WTC11 (cell line): ENCODE results near the gene SPOCD1. TPM values are rescaled to one million over a fixed set of nuclear protein-coding genes. Genes with fewer than 3 reads are reported as not detected.

Experiments
- ATAC-seq: fragments of 200-7000 bp; cut with Tn5 transposase; 2 replicates; pipeline ENCODE4 v1.10.0; 2021; ENCODE audit warnings: mild to moderate bottlenecking, moderate library complexity
- CTCF ChIA-PET: fragments of 300-600 bp; sonication (Branson Sonifier 250); formaldehyde crosslinking; loops from one replicate; lab custom pipeline; 2021; ENCODE audit warnings: antibody characterized with exemption; lab: Charles Lee
- POLR2A ChIA-PET: fragments of 350-600 bp; sonication (Branson Sonifier 250); formaldehyde crosslinking; loops from one replicate; lab custom pipeline; 2021; ENCODE audit warnings: antibody characterized with exemption; lab: Charles Lee
- DNase-seq: peaks from one replicate; pipeline ENCODE4 v3.0.0; 2021; ENCODE audit warnings: low spot score
- H3K27ac Mint-ChIP-seq: 2 replicates; pipeline ENCODE4 v1.8.0; 2021; ENCODE audit warnings: mixed read lengths
- H3K27me3 Mint-ChIP-seq: 2 replicates; pipeline ENCODE4 v1.8.0; 2021; ENCODE audit warnings: low read depth, mild to moderate bottlenecking, moderate library complexity, mixed read lengths
- H3K36me3 Mint-ChIP-seq: 2 replicates; pipeline ENCODE4 v1.8.0; 2021; ENCODE audit warnings: mixed read lengths
- H3K4me1 Mint-ChIP-seq: 2 replicates; pipeline ENCODE4 v1.8.0; 2022; ENCODE audit warnings: mixed read lengths
- H3K4me3 Mint-ChIP-seq: 2 replicates; pipeline ENCODE4 v1.8.0; 2021; ENCODE audit warnings: mild to moderate bottlenecking, moderate library complexity, mixed read lengths
- H3K9me3 Mint-ChIP-seq: 2 replicates; pipeline ENCODE4 v1.8.0; 2021; ENCODE audit warnings: mixed read lengths
- CREB1 ChIP-seq: sonication (generic); formaldehyde crosslinking; IDR thresholded peaks from 2 replicates; pipeline ENCODE4 v1.8.0; 2023; ENCODE audit warnings: mild to moderate bottlenecking, missing genetic modification reagents
- ERG ChIP-seq: fragments of 250-450 bp; sonication (Bioruptor Pico); IDR thresholded peaks from 2 replicates; pipeline ENCODE4 v1.8.0; 2021; ENCODE audit warnings: mild to moderate bottlenecking
- FOXJ3 ChIP-seq: sonication (generic); formaldehyde crosslinking; IDR thresholded peaks from 2 replicates; pipeline ENCODE4 v1.9.0; 2021; ENCODE audit warnings: missing genetic modification reagents, mild to moderate bottlenecking, borderline replicate concordance
- FOXK1 ChIP-seq: sonication (generic); formaldehyde crosslinking; IDR thresholded peaks from 2 replicates; pipeline ENCODE4 v1.8.0; 2022; ENCODE audit warnings: mild to moderate bottlenecking, moderate library complexity, missing genetic modification reagents
- FOXP1 ChIP-seq: sonication (generic); formaldehyde crosslinking; IDR thresholded peaks from 2 replicates; pipeline ENCODE4 v1.8.0; 2022; ENCODE audit warnings: missing genetic modification reagents, mild to moderate bottlenecking, moderate library complexity, borderline replicate concordance
- GTF2I ChIP-seq: fragments of 250-450 bp; sonication (Bioruptor Pico); conservative IDR thresholded peaks from 2 replicates; pipeline ENCODE4 v1.4.0; 2021; ENCODE audit warnings: mild to moderate bottlenecking
- MXD4 ChIP-seq: fragments of 250-450 bp; sonication (Bioruptor Pico); IDR thresholded peaks from 2 replicates; pipeline ENCODE4 v1.8.0; 2021; ENCODE audit warnings: mild to moderate bottlenecking, moderate library complexity, borderline replicate concordance
- MYBL2 ChIP-seq: sonication (generic); formaldehyde crosslinking; IDR thresholded peaks from 2 replicates; pipeline ENCODE4 v1.8.1; 2023; ENCODE audit warnings: mild to moderate bottlenecking, moderate library complexity, missing genetic modification reagents
- NFATC4 ChIP-seq: fragments of 250-450 bp; sonication (Bioruptor Pico); IDR thresholded peaks from 2 replicates; pipeline ENCODE4 v1.9.0; 2021; ENCODE audit warnings: mild to moderate bottlenecking
- NR2C2 ChIP-seq: sonication (generic); formaldehyde crosslinking; IDR thresholded peaks from 2 replicates; pipeline ENCODE4 v1.8.0; 2022; ENCODE audit warnings: mild to moderate bottlenecking, missing genetic modification reagents
- PRRX2 ChIP-seq: fragments of 250-450 bp; sonication (Bioruptor Pico); IDR thresholded peaks from 2 replicates; pipeline ENCODE4 v1.8.0; 2021; ENCODE audit warnings: mild to moderate bottlenecking
- USF2 ChIP-seq: sonication (generic); formaldehyde crosslinking; IDR thresholded peaks from 2 replicates; pipeline ENCODE4 v1.8.1; 2023; ENCODE audit warnings: mild to moderate bottlenecking, missing genetic modification reagents, moderate library complexity
- ZNF121 ChIP-seq: sonication (generic); formaldehyde crosslinking; IDR thresholded peaks from 2 replicates; pipeline ENCODE4 v1.8.0; 2023; ENCODE audit warnings: missing genetic modification reagents
- ZNF263 ChIP-seq: sonication (generic); formaldehyde crosslinking; IDR thresholded peaks from 2 replicates; pipeline ENCODE4 v1.8.1; 2022; ENCODE audit warnings: low read depth, mild to moderate bottlenecking, moderate library complexity, missing genetic modification reagents
- ZNF317 ChIP-seq: sonication (generic); formaldehyde crosslinking; IDR thresholded peaks from 2 replicates; pipeline ENCODE4 v1.8.1; 2023; ENCODE audit warnings: low read depth, mild to moderate bottlenecking, moderate library complexity, missing genetic modification reagents, borderline replicate concordance
- total RNA-seq: library from RNA; stranded (reverse); gene quantifications from 3 replicates; pipeline ENCODE4 v1.2.3, GENCODE V29; 2021
- TF ChIP-seq, protein P1 (sequence below): fragments of 200-600 bp; IDR thresholded peaks from 2 replicates; pipeline ENCODE4 v1.8.0; 2022; ENCODE audit warnings: antibody characterized with exemption
- TF ChIP-seq, protein P2 (sequence below): sonication (generic); formaldehyde crosslinking; IDR thresholded peaks from 2 replicates; pipeline ENCODE4 v1.8.1; 2022; ENCODE audit warnings: mild to moderate bottlenecking, missing genetic modification reagents, moderate library complexity, borderline replicate concordance

Gene SPOCD1
- total RNA-seq, 1 experiment from 2014 or later: 3.0 TPM

- no peak for TF ChIP-seq MXD4 (CRISPR knock-in tag)
- TF ChIP-seq ZNF317: no peak
- TF ChIP-seq, protein P1, sequence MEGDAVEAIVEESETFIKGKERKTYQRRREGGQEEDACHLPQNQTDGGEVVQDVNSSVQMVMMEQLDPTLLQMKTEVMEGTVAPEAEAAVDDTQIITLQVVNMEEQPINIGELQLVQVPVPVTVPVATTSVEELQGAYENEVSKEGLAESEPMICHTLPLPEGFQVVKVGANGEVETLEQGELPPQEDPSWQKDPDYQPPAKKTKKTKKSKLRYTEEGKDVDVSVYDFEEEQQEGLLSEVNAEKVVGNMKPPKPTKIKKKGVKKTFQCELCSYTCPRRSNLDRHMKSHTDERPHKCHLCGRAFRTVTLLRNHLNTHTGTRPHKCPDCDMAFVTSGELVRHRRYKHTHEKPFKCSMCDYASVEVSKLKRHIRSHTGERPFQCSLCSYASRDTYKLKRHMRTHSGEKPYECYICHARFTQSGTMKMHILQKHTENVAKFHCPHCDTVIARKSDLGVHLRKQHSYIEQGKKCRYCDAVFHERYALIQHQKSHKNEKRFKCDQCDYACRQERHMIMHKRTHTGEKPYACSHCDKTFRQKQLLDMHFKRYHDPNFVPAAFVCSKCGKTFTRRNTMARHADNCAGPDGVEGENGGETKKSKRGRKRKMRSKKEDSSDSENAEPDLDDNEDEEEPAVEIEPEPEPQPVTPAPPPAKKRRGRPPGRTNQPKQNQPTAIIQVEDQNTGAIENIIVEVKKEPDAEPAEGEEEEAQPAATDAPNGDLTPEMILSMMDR: no peak
- TF ChIP-seq MYBL2 (CRISPR knock-in tag): no peak
These were observed 41.3 kb downstream of the SPOCD1 start (continued) for GRCh38 chr1:31774495-31774894.

- Mint-ChIP-seq H3K4me3 (no peak overlapping the region), H3K27me3 (peaks cover 58% of the 10 kb centered on the region), H3K4me1 (peaks cover 31% of the 10 kb centered on the region), H3K27ac (no peak overlapping the region), H3K36me3 (no peaks in the 10 kb centered on the region), H3K9me3 (no peaks in the 10 kb centered on the region)
- ATAC-seq (no peak), DNase-seq (no peak)
- ChIA-PET POLR2A (no interaction called here), CTCF (interaction anchor here (1.3 to 1.8 kb wide), 4 partner anchors 11 to 204 kb away, joined by 4 to 12 read pairs (median 6); partner anchors contain the start of gene ADGRB2)
- TF ChIP-seq FOXJ3: no peak
- TF ChIP-seq, protein P2, sequence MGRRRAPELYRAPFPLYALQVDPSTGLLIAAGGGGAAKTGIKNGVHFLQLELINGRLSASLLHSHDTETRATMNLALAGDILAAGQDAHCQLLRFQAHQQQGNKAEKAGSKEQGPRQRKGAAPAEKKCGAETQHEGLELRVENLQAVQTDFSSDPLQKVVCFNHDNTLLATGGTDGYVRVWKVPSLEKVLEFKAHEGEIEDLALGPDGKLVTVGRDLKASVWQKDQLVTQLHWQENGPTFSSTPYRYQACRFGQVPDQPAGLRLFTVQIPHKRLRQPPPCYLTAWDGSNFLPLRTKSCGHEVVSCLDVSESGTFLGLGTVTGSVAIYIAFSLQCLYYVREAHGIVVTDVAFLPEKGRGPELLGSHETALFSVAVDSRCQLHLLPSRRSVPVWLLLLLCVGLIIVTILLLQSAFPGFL: no peak
- TF ChIP-seq FOXK1 (CRISPR knock-in tag): no peak
- no peak for TF ChIP-seq CREB1
- no peak for TF ChIP-seq ZNF317
- no peak for TF ChIP-seq NFATC4 (CRISPR knock-in tag)
- TF ChIP-seq GTF2I (CRISPR knock-in tag): no peak
- TF ChIP-seq ERG: no peak
- no peak for TF ChIP-seq ZNF121
- no peak for TF ChIP-seq ZNF263 (CRISPR knock-in tag)
- no peak for TF ChIP-seq PRRX2 (CRISPR knock-in tag)
- TF ChIP-seq USF2: no peak
These were observed 42.0 kb downstream of the SPOCD1 start for GRCh38 chr1:31773861-31774260.

DNA sequence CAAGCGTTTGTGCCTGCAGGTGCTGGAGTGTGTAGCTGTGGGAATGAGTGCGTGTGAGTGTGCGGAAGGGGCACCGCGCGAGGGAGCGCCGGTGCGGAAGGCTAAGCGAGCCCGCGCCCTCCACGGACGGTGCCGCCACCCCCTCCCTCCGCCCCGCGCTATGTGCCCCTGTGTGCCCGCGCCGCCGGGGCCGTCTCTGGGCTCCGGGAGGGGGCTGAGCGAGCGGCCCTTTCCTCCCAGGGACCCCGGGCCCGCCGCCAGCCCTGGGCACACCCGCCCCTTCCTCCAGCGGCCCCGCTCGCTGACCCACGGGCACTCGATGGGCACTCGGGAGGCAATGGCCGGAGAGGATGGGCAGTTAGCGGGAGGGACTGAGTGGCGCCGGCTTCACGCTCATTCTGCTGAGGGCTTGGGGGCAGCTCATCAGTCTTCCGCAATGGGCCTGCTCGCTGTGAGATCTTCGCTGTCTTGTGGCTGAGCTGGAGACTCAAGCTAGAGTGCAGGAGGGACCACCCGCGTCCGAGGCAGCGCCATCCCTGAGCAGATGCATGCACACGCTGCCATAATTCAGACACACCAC, 43.1 kb downstream of the SPOCD1 start:
- H3K27ac Mint-ChIP-seq: no peak overlapping the region
- peak; percentile 7 for ATAC-seq
- CTCF ChIA-PET: interaction anchor here (1.0 to 1.8 kb wide), 5 partner anchors 10 to 205 kb away, joined by 3 to 12 read pairs (median 4); partner anchors contain the start of gene ADGRB2

More for the DNA sequence above, 43.1 kb downstream of the SPOCD1 start:
- TF ChIP-seq NR2C2 (CRISPR knock-in tag) (no peak), USF2 (no peak), FOXP1 (CRISPR knock-in tag) (0 out of 2 replicates have a peak, but pooled peaks have one; percentile 33)
- no peaks in the 10 kb centered on the region for H3K9me3 Mint-ChIP-seq
- H3K4me1 Mint-ChIP-seq: peaks cover 40% of the 10 kb centered on the region
- DNase-seq: no peak
- H3K27me3 Mint-ChIP-seq: peaks cover 61% of the 10 kb centered on the region
- H3K4me3 Mint-ChIP-seq: peak overlapping the region; percentile 73
- no peaks in the 10 kb centered on the region for H3K36me3 Mint-ChIP-seq
- POLR2A ChIA-PET: no interaction called here
